GM12878 (cell line): ENCODE data around the gene PCLAF. TPM values are rescaled to one million over a fixed set of nuclear protein-coding genes. Genes with fewer than 3 reads are reported as not detected.

Source experiments
- ATAC-seq: fragments of 200-7000 bp; cut with Tn5 transposase; 3 replicates; pipeline ENCODE4 v1.9.1; 2020; ENCODE audit warnings: mild to moderate bottlenecking, moderate library complexity
- BruUV-seq: library from RNA; stranded (reverse); fragments of 400-500 nt; replicated peaks from 2 replicates; lab custom pipeline; 2021; lab: Mats Ljungman, UMichigan
- CTCF ChIA-PET: fragments of 300-600 bp; sonication (Branson Sonifier 250); formaldehyde crosslinking; extraction: SDS; loops from one replicate; lab custom pipeline; 2021; ENCODE audit warnings: inconsistent platforms; lab: Yijun Ruan, JAX
- POLR2A ChIA-PET: fragments of 350-600 bp; formaldehyde crosslinking; extraction: SDS; loops from one replicate; lab custom pipeline; 2021; ENCODE audit warnings: inconsistent platforms; lab: Charles Lee
- RAD21 ChIA-PET: fragments of 300-600 bp; sonication (Branson Sonifier 250); formaldehyde crosslinking; loops from one replicate; lab custom pipeline; 2023; ENCODE audit warnings: antibody characterized with exemption; ENCODE audit not compliant: unreplicated experiment; lab: Charles Lee
- SMC1A ChIA-PET: fragments of 300-600 bp; sonication (Branson Sonifier 250); formaldehyde crosslinking; loops from one replicate; lab custom pipeline; 2023; ENCODE audit not compliant: unreplicated experiment, uncharacterized antibody; lab: Charles Lee
- DNase-seq: peaks from one replicate; pipeline ENCODE4 v3.0.0-alpha.2; 2011; ENCODE audit warnings: low read depth, low spot score
- FAIRE-seq: peaks from 3 replicates; lab custom pipeline; 2011; peaks lifted over from hg19 to GRCh38; lab: Jason Lieb, UNC
- H2AFZ ChIP-seq: 2 replicates; pipeline ENCODE4 v1.6.0; 2011; ENCODE audit warnings: low read depth, low read length, control low read depth; ENCODE audit not compliant: control insufficient read depth
- H3K27ac ChIP-seq: 2 replicates; pipeline ENCODE4 v1.5.1; 2011; ENCODE audit warnings: control low read depth; ENCODE audit not compliant: control insufficient read depth, insufficient read depth
- H3K27me3 ChIP-seq, 2 experiments: replicated peaks in 1 of 2; 2 replicates each; pipeline versions ENCODE4 v1.6.0 to v1.6.1; 2011; ENCODE audit warnings: low read length in 1 of 2; ENCODE audit not compliant: control insufficient read depth in 2 of 2, insufficient read depth in 2 of 2
- H3K36me3 ChIP-seq, 2 experiments: 2 replicates each; pipeline ENCODE4 v1.5.1; 2011; ENCODE audit warnings: low read length in 1 of 2; ENCODE audit not compliant: control insufficient read depth in 2 of 2, insufficient read depth in 2 of 2
- H3K4me1 ChIP-seq: 2 replicates; pipeline ENCODE4 v1.6.1; 2011; ENCODE audit warnings: mild to moderate bottlenecking, low read length, moderate library complexity, mixed read lengths; ENCODE audit not compliant: control insufficient read depth, insufficient read depth
- H3K4me2 ChIP-seq: 2 replicates; pipeline ENCODE4 v1.6.0; 2011; ENCODE audit warnings: control low read depth; ENCODE audit not compliant: control insufficient read depth, insufficient read depth
- H3K4me3 ChIP-seq: fragments of 200-600 bp; sonication (generic); 2 replicates; pipeline ENCODE4 v1.5.1; 2016
- H3K79me2 ChIP-seq: 2 replicates; pipeline ENCODE4 v1.6.0; 2011; ENCODE audit warnings: low read length; ENCODE audit not compliant: control insufficient read depth, insufficient read depth
- H3K9ac ChIP-seq: 2 replicates; pipeline ENCODE4 v1.8.0; 2011; ENCODE audit warnings: low read length, control low read depth, mixed read lengths; ENCODE audit not compliant: control insufficient read depth, insufficient read depth
- H3K9me3 ChIP-seq: replicated peaks from 3 replicates; pipeline ENCODE4 v1.5.1; 2011; ENCODE audit warnings: mild to moderate bottlenecking, low read length; ENCODE audit not compliant: control insufficient read depth, insufficient read depth
- H4K20me1 ChIP-seq: 2 replicates; pipeline ENCODE4 v1.6.0; 2011; ENCODE audit not compliant: control insufficient read depth, insufficient read depth
- BACH1 ChIP-seq: fragments of 450-650 bp; IDR thresholded peaks from 2 replicates; pipeline ENCODE4 v1.6.1; 2017; ENCODE audit warnings: mild to moderate bottlenecking, borderline replicate concordance
- BMI1 ChIP-seq: fragments of 450-650 bp; IDR thresholded peaks from 2 replicates; pipeline ENCODE4 v1.6.1; 2016; ENCODE audit warnings: mild to moderate bottlenecking, moderate library complexity, borderline replicate concordance
- CHD4 ChIP-seq: fragments of 200-600 bp; sonication (generic); IDR thresholded peaks from 2 replicates; pipeline ENCODE4 v1.6.1; 2016; ENCODE audit warnings: mild to moderate bottlenecking
- IKZF2 ChIP-seq, 2 experiments: fragments of 450-650 bp; IDR thresholded peaks; 2 replicates each; pipeline ENCODE4 v1.6.1; 2017; ENCODE audit warnings: mild to moderate bottlenecking in 2 of 2, moderate library complexity in 2 of 2
- JUNB ChIP-seq: IDR thresholded peaks from 2 replicates; pipeline ENCODE4 v1.6.1; 2016; ENCODE audit warnings: antibody characterized with exemption, mild to moderate bottlenecking
- MEF2A ChIP-seq: IDR thresholded peaks from 2 replicates; pipeline ENCODE4 v1.6.1; 2011; ENCODE audit warnings: low read depth, mild to moderate bottlenecking, low read length, moderate library complexity; ENCODE audit not compliant: insufficient read depth
- NR2C2 ChIP-seq: IDR thresholded peaks from 2 replicates; pipeline ENCODE4 v1.6.1; 2011; ENCODE audit warnings: borderline replicate concordance, low read depth; ENCODE audit not compliant: control insufficient read depth, insufficient read length
- PAX8 ChIP-seq: fragments of 450-650 bp; IDR thresholded peaks from 2 replicates; pipeline ENCODE4 v1.6.1; 2017; ENCODE audit warnings: mild to moderate bottlenecking, moderate library complexity
- WRNIP1 ChIP-seq: IDR thresholded peaks from 2 replicates; pipeline ENCODE4 v1.6.1; 2011; ENCODE audit warnings: low read depth, low read length, improper control_type of control experiment, borderline replicate concordance
- YBX1 ChIP-seq: fragments of 450-650 bp; IDR thresholded peaks from 2 replicates; pipeline ENCODE4 v1.6.1; 2016; ENCODE audit warnings: antibody characterized with exemption
- in situ Hi-C: fragments of 300-500 bp; cut with MboI; formaldehyde crosslinking; loops from 9 replicates; pipeline ENCODE4 v1.14.3; 2018; ENCODE audit warnings: mixed read lengths
- intact Hi-C: fragments of 100-400 bp; cut with micrococcal nuclease; formaldehyde crosslinking; loops from one replicate; pipeline ENCODE4 v1.14.2; 2022; ENCODE audit not compliant: unreplicated experiment
- polyA plus RNA-seq, 11 experiments: library from polyadenylated mRNA; depleted of rRNA in 4 of 11; unstranded in 6 of 11; stranded (reverse) in 5 of 11; fragments of >200 nt; fragmentation: Nextera tagmentation in 4 of 11; fragmentation: Illumina TruSeq in 1 of 11; extraction: Ambion mirVana in 4 of 11; extraction: Trizol in 1 of 11; gene quantifications; 1 replicate in 1 of 11; 2 replicates in 10 of 11; pipeline versions ENCODE4 v1.2.1 to v1.2.3, GENCODE V29; 2011 to 2016; ENCODE audit warnings: inconsistent platforms in 2 of 11, missing spikeins in 2 of 11, low read depth in 1 of 11
- total RNA-seq, 4 experiments: library from RNA; depleted of rRNA in 3 of 4; stranded (reverse); fragments of >200 nt in 3 of 4; fragmentation: Illumina TruSeq in 1 of 4; extraction: Trizol in 1 of 4; gene quantifications; 2 replicates each; pipeline versions ENCODE4 v1.2.1 to v1.2.3, GENCODE V29; 2013 to 2021
- TF ChIP-seq, protein P1 (sequence below): fragments of 450-650 bp; IDR thresholded peaks from 2 replicates; pipeline ENCODE4 v1.6.1; 2016; ENCODE audit warnings: mild to moderate bottlenecking
- TF ChIP-seq, protein P2 (sequence below): fragments of 450-650 bp; IDR thresholded peaks from 2 replicates; pipeline ENCODE4 v1.6.1; 2016; ENCODE audit warnings: mild to moderate bottlenecking, moderate library complexity, borderline replicate concordance
- TF ChIP-seq, protein P3 (sequence below): fragments of 450-650 bp; IDR thresholded peaks from 2 replicates; pipeline ENCODE4 v1.6.1; 2016; ENCODE audit warnings: mild to moderate bottlenecking
- TF ChIP-seq, protein P4 (sequence below): IDR thresholded peaks from 2 replicates; pipeline ENCODE4 v1.6.1; 2011; ENCODE audit warnings: low read depth, low read length, improper control_type of control experiment, borderline replicate concordance

Gene PCLAF
- total and polyA plus RNA-seq, 10 of the 15 experiments (the other 5 are each of a cell fraction or from before 2014, with no cell fraction given): 79.0 to 627 (median 343) TPM

DNA sequence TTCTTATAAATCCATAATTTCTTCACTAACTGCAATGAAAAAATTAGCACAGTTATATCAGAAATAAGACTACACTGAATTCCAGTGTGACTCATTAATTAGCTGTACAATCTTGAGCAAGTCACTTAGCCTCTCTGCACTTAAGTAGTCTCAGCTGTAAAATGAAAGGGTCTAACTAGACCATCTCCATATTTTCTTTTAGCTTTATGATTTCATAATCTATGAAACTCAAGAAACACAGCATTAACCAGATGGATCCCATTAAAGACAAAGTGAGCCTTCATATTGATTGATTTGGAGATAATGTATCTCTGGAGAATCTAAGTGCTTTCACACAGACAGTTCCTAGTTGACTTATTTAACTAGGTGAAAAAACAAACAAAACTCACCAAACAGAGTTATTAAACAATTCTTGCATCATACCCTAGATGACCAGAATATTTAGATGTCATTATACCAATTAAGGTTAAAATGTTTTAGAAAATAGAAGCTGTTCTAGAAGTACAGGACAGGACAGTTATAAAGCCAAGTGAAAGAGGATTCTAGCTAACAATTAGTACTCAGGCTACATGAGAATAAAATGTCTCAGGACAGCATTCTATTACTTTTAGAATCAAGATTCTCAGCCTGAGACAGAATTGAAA is 36.5 kb downstream of the PCLAF start:
- ChIA-PET RAD21 (interaction anchor here (0.6 to 1.4 kb wide), 4 partner anchors 10 to 43 kb away, joined by 3 to 4 read pairs (median 3); partner anchors contain the start of gene TRIP4), CTCF (interaction anchor here (0.7 to 1.7 kb wide), 4 partner anchors 10 to 133 kb away, joined by 3 to 5 read pairs (median 4); no protein-coding TSS in a partner anchor), SMC1A (interaction anchor here (0.6 to 1.2 kb wide), 6 partner anchors 10 to 135 kb away, joined by 3 to 5 read pairs (median 4); no protein-coding TSS in a partner anchor), POLR2A (interaction anchor here (0.5 kb wide), 2 partner anchors 126 to 272 kb away, joined by 4 to 5 read pairs; no protein-coding TSS in a partner anchor)
- TF ChIP-seq IKZF2 (IDR thresholded peaks at IDR 0.05): no peak
- TF ChIP-seq JUNB: no peak
- TF ChIP-seq CHD4: no peak
- TF ChIP-seq NR2C2: no peak
- TF ChIP-seq MEF2A: no peak
- no peak for TF ChIP-seq YBX1
- TF ChIP-seq, protein P1, sequence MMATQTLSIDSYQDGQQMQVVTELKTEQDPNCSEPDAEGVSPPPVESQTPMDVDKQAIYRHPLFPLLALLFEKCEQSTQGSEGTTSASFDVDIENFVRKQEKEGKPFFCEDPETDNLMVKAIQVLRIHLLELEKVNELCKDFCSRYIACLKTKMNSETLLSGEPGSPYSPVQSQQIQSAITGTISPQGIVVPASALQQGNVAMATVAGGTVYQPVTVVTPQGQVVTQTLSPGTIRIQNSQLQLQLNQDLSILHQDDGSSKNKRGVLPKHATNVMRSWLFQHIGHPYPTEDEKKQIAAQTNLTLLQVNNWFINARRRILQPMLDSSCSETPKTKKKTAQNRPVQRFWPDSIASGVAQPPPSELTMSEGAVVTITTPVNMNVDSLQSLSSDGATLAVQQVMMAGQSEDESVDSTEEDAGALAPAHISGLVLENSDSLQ: no peak
- TF ChIP-seq, protein P2, sequence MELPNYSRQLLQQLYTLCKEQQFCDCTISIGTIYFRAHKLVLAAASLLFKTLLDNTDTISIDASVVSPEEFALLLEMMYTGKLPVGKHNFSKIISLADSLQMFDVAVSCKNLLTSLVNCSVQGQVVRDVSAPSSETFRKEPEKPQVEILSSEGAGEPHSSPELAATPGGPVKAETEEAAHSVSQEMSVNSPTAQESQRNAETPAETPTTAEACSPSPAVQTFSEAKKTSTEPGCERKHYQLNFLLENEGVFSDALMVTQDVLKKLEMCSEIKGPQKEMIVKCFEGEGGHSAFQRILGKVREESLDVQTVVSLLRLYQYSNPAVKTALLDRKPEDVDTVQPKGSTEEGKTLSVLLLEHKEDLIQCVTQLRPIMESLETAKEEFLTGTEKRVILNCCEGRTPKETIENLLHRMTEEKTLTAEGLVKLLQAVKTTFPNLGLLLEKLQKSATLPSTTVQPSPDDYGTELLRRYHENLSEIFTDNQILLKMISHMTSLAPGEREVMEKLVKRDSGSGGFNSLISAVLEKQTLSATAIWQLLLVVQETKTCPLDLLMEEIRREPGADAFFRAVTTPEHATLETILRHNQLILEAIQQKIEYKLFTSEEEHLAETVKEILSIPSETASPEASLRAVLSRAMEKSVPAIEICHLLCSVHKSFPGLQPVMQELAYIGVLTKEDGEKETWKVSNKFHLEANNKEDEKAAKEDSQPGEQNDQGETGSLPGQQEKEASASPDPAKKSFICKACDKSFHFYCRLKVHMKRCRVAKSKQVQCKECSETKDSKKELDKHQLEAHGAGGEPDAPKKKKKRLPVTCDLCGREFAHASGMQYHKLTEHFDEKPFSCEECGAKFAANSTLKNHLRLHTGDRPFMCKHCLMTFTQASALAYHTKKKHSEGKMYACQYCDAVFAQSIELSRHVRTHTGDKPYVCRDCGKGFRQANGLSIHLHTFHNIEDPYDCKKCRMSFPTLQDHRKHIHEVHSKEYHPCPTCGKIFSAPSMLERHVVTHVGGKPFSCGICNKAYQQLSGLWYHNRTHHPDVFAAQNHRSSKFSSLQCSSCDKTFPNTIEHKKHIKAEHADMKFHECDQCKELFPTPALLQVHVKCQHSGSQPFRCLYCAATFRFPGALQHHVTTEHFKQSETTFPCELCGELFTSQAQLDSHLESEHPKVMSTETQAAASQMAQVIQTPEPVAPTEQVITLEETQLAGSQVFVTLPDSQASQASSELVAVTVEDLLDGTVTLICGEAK: no peak
- TF ChIP-seq WRNIP1: no peak
- no peak for TF ChIP-seq BMI1
- no peak for TF ChIP-seq PAX8
- no peak for TF ChIP-seq BACH1
- TF ChIP-seq, protein P3, sequence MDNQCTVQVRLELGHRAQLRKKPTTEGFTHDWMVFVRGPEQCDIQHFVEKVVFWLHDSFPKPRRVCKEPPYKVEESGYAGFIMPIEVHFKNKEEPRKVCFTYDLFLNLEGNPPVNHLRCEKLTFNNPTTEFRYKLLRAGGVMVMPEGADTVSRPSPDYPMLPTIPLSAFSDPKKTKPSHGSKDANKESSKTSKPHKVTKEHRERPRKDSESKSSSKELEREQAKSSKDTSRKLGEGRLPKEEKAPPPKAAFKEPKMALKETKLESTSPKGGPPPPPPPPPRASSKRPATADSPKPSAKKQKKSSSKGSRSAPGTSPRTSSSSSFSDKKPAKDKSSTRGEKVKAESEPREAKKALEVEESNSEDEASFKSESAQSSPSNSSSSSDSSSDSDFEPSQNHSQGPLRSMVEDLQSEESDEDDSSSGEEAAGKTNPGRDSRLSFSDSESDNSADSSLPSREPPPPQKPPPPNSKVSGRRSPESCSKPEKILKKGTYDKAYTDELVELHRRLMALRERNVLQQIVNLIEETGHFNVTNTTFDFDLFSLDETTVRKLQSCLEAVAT: no peak
- TF ChIP-seq, protein P4, sequence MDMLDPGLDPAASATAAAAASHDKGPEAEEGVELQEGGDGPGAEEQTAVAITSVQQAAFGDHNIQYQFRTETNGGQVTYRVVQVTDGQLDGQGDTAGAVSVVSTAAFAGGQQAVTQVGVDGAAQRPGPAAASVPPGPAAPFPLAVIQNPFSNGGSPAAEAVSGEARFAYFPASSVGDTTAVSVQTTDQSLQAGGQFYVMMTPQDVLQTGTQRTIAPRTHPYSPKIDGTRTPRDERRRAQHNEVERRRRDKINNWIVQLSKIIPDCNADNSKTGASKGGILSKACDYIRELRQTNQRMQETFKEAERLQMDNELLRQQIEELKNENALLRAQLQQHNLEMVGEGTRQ: no peak
- Histone ChIP-seq H2AFZ (no peak overlapping the region), H3K9ac (no peak overlapping the region), H3K36me3 (no peaks in the 10 kb centered on the region; a peak in 2 of 4 replicates), H3K4me1 (no peaks in the 10 kb centered on the region), H3K9me3 (no peaks in the 10 kb centered on the region), H3K4me2 (no peak overlapping the region), H3K27ac (no peak overlapping the region), H3K27me3 (no peaks in the 10 kb centered on the region), H3K4me3 (no peak overlapping the region), H3K79me2 (peaks cover 13% of the 10 kb centered on the region), H4K20me1 (no peaks in the 10 kb centered on the region; the same call in 1 of the 2 replicates)
- in situ Hi-C loops: no loop called here
- no peak for DNase-seq
- FAIRE-seq: no peak
- intact Hi-C loops: no loop called here
- ATAC-seq: no peak
- no TSS peak for BruUV-seq
